Myocyte (in vitro differentiated cells): ENCODE measurements around the gene SPTBN1. TPM values are rescaled to one million over a fixed set of nuclear protein-coding genes. Genes with fewer than 3 reads are reported as not detected.

Source experiments
- DNase-seq: peaks from one replicate; pipeline ENCODE4 v3.0.0-alpha.2; 2012; ENCODE audit warnings: low read depth
- total RNA-seq: library from RNA; depleted of rRNA; stranded (reverse); fragments of >200 nt; gene quantifications from 2 replicates; pipeline ENCODE4 v1.2.3, GENCODE V29; 2014

SPTBN1 gene
- total RNA-seq, 1 donor from 2014 or later, result 308 TPM

DNA sequence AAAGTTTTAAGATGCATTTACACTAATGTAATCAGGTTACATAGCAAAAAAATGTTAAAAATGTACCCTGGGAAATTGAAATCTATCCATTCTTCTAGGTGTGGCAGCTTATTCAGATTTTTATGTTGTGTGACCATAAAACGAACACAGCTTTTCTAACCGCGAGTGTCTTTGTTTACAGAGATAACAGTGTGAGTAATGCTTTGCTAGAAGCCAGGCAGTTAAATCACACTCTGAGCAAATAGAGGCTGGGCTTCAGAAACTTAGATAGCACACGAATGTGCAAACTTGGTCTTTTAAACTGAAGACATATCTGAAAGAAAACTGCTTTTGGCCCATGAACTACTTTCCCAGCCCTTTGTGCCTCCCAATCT lies 116.1 kb downstream of the SPTBN1 start:
- peak; percentile 47 for DNase-seq

GRCh38 chr2:54572636-54573536 lies 116.8 kb downstream of the SPTBN1 start:
- DNase-seq, result no peak

- no peak for DNase-seq
These were observed 117.4 kb downstream of the SPTBN1 start for GRCh38 chr2:54573537-54573919.

- peak; percentile 56 for DNase-seq
These were observed 118.2 kb downstream of the SPTBN1 start for GRCh38 chr2:54574107-54574859.

DNA sequence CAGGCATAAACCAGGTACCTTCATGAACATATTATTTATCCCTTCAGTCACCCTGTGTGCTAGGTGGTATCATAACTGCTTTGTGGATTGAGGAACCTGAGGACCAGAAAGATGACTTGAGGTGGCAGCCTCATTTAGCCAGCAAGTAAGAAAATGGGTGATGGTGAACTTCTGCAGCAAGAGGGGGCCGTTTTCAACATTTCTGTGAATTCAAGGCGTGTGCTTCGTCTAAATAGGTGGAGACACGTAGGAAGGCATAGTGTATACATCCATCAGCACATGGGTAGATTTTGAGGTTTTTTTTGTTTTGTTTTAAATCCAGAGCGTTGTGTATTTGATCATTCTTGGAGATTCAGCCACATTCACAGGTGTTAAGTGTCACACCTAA lies 118.7 kb downstream of the SPTBN1 start:
- no peak for DNase-seq

DNA sequence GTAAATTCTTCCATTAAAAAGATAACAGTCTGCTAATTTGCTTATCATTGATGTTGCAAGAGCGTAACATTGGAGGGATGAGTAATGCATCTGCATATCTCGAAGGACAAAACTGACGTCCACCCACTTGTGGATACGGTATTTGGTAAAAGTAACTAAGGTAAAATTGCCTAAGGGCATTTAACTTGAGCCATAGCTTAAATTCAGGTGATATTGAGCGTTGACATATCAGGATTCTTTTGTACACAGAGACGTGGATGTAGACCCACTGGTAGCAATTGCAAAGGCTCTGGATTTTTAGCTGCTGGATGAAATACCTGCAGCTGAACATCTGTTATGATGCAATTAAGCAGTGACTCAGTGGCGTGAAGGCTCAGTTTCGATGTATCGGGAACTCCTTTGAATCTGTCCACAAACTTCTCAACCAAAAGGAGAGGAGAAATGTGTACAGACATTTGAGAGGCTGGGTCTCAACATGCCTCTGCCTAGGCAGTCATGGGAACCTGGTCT lies 119.3 kb downstream of the SPTBN1 start:
- no peak for DNase-seq

- DNase-seq, result peak; percentile 36
These were observed 120.9 kb downstream of the SPTBN1 start for GRCh38 chr2:54577035-54577434.

GRCh38 chr2:54577944-54578647 lies 122.0 kb downstream of the SPTBN1 start:
- DNase-seq, result no peak

- DNase-seq, result peak; percentile 46
These were observed 122.5 kb downstream of the SPTBN1 start for GRCh38 chr2:54578648-54579045.

GRCh38 chr2:54579061-54579681 lies 123.0 kb downstream of the SPTBN1 start:
- no peak for DNase-seq

- no peak for DNase-seq
These were observed 123.8 kb downstream of the SPTBN1 start for GRCh38 chr2:54579682-54580620.

DNA sequence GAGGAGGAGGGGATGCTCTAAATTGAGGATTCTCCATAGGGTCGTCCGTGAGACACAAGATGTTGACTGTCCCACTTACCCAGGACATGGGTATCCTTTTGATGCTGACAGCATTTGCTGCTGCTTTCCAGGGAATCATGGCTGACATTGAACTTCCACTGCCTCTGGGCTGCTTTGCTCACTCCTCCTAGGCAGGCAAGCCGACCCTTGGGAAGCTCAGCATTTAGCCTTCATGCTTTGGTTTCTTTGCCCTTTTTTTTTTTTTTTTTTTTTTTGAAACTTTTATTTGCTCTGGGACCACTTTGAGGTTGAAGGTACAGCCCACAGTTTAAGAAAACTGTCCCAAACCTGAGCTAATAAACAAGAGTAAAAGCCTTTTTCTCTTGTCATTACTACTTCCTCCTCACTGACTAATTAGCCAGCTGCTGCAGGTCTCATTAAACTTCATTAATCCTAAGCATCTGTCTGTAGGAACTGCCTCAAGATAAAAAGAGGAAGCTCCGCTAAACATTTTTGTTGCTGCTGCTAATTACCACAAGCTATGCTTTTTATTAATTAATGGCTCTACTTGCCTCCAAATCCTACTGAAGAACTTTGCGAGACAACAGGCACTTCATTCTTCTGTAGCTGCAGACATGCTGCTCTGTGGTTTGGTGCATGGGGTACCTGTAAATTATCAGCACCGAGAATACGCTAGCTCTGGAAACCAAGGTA lies 125.4 kb downstream of the SPTBN1 start:
- no peak for DNase-seq

DNA sequence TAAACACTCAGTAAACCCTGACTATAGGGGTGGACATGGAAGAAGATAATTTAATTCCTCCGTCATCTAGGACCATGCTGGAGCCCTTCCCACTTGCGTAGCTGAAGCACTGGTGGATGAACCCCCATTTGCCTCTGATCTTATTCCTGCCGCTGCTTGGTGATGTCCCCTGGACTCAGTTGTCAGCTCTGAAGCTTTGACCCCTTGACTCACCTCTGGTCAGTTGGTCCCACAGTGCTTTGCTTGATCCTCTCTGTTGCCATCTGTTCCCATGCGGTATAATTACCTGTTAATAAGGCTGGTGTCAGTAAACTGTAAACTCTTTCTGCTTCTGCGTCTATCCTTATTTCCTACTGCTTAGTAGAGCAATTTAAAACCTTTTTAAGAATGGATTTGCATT lies 126.9 kb downstream of the SPTBN1 start:
- DNase-seq, result no peak

DNA sequence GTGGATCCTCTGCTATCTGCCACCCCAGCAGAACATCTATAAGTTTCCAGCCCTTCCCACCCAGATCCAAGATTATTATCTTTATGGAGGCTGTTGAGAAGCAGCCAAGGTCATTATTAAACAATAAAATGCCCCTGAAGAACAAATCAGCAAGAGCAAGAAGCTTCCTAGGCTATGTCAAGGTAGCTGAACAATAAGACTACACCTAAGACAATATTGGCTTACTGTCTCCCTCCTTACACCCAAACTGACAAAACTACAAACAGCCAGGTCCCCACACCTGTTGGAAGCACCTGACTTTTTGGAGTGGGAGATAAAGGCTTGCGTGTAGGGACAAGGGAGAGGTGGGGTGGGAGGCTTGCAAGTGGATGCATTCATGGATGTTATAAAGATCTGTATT lies 128.5 kb downstream of the SPTBN1 start:
- no peak for DNase-seq

GRCh38 chr2:54585136-54585733 lies 129.1 kb downstream of the SPTBN1 start:
- no peak for DNase-seq

DNA sequence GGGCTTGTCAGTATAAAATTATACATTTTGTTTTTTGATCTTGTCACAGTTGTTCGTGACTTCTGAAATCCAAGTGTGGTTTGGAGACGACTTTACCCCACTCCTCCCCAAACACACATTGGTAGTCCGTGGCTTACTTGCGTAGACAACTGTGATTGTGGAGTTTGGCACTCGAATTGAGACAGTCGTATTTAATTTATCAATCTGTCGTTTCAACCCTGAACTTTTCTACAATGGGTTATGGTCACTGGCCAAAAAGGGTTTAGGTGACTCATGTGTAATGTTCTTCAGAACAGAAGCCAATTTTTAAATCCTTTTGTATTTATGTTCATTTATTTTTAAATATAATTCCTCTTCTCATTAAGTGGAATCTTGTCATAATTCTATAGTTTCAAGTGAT lies 129.9 kb downstream of the SPTBN1 start:
- peak; percentile 27 for DNase-seq

DNA sequence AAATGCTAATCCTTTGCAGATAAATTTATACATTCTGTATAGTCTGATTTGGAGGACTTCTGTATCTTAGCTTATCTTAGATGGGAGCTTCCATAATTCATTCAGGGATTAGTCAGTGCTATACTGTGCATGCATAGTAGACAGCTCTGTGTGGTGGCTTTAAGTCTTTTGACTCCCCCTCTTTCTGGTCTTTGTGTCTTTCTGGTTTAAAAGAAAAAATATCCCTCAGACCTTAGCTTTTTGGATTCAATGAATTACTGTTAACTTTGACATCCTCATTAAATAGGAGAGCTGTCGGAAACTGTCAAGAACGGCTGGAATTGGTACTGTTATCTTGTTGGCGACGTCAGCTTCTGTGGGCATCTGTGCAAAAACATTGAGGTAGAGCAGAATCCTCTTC lies 130.4 kb downstream of the SPTBN1 start:
- DNase-seq, result no peak

GRCh38 chr2:54587171-54588016 lies 131.3 kb downstream of the SPTBN1 start:
- DNase-seq, result no peak
